ENCODE results near the gene FAM107A.

The FAM107A gene

GRCh38 chr3:58514405-58514804 is 62.8 kb downstream of the FAM107A start:
- Histone ChIP-seq H3F3A (ENCODE audit: insufficient read depth, low read length) (no peaks in the 10 kb centered on the region), H4K20me1 (ENCODE audit: insufficient read depth, low read length) (no peaks in the 10 kb centered on the region), H2AFZ (ENCODE audit: low read length) (no peak overlapping the region), H3K9me2 (ENCODE audit: low read depth, low read length) (no peaks in the 10 kb centered on the region), H3K9ac (ENCODE audit: low read length) (no peak overlapping the region), H3K36me3 (ENCODE audit: insufficient read depth, low read length) (no peaks in the 10 kb centered on the region), H3K4me1 (ENCODE audit: insufficient read depth, low read length, severe bottlenecking) (no peaks in the 10 kb centered on the region), H3K27ac (ENCODE audit: low read depth, low read length, poor library complexity, severe bottlenecking) (no peak overlapping the region), H3K4me3 (ENCODE audit: low read depth, low read length, poor library complexity, severe bottlenecking) (no peak overlapping the region), H3K27me3 (ENCODE audit: insufficient read depth, low read length) (no peaks in the 10 kb centered on the region), H3K9me3 (ENCODE audit: low read length) (no peaks in the 10 kb centered on the region), H3K4me2 (ENCODE audit: low read length) (no peak overlapping the region), H3K79me2 (ENCODE audit: insufficient read depth, low read length) (no peaks in the 10 kb centered on the region)
- TF ChIP-seq EZH2 (IDR thresholded peaks at IDR 0.05; ENCODE audit: borderline replicate concordance, low read length) = no peak
- no peak for TF ChIP-seq CTCF (IDR thresholded peaks at IDR 0.05; ENCODE audit: low read length)

Data from OCI-LY1 (cell line).